K562 (cell line): ENCODE measurements around the gene PLA2G4A.

Experiments
- CEBPB ChIP-seq: fragments of 450-650 bp; IDR thresholded peaks from 2 replicates; pipeline ENCODE4 v1.6.1; 2016; ENCODE audit warnings: missing genetic modification characterization, missing compliant biosample characterization
- CHD1 ChIP-seq: fragments of 200-600 bp; sonication (generic); IDR thresholded peaks from one replicate; pipeline ENCODE4 v1.6.1; 2012; ENCODE audit warnings: mild to moderate bottlenecking, moderate library complexity, low read length, inconsistent platforms
- CHD4 ChIP-seq: fragments of 200-600 bp; sonication (generic); IDR thresholded peaks from 3 replicates; pipeline ENCODE4 v1.6.1; 2012; ENCODE audit warnings: low read depth, mild to moderate bottlenecking, mixed read lengths, low read length, inconsistent platforms; ENCODE audit not compliant: insufficient read depth, insufficient replicate concordance, poor library complexity, severe bottlenecking
- CREM ChIP-seq: IDR thresholded peaks from 2 replicates; pipeline ENCODE4 v1.6.1; 2014; ENCODE audit warnings: antibody characterized with exemption, low read depth
- GABPB1 ChIP-seq: sonication (generic); formaldehyde crosslinking; IDR thresholded peaks from 2 replicates; pipeline ENCODE4 v1.8.0; 2022; ENCODE audit warnings: mild to moderate bottlenecking, missing genetic modification reagents
- POLR2AphosphoS5 ChIP-seq: IDR thresholded peaks from 2 replicates; pipeline ENCODE4 v1.6.1; 2011; ENCODE audit warnings: mild to moderate bottlenecking, low read depth, low read length, moderate library complexity; ENCODE audit not compliant: control insufficient read depth, insufficient read depth
- SREBF2 ChIP-seq: sonication (generic); formaldehyde crosslinking; IDR thresholded peaks from 2 replicates; pipeline ENCODE4 v1.4.0; 2020; ENCODE audit warnings: mild to moderate bottlenecking, missing genetic modification reagents
- TEAD2 ChIP-seq: fragments of 450-650 bp; IDR thresholded peaks from 2 replicates; pipeline ENCODE4 v1.6.1; 2016; ENCODE audit warnings: missing genetic modification characterization, control low read depth, missing compliant biosample characterization
- ZNF3 ChIP-seq: fragments of 250-450 bp; sonication (Bioruptor Pico); IDR thresholded peaks from 2 replicates; pipeline ENCODE4 v1.5.0; 2021; ENCODE audit warnings: mild to moderate bottlenecking, moderate library complexity
- TF ChIP-seq, protein P1 (sequence below): fragments of 150-350 bp; IDR thresholded peaks from 2 replicates; pipeline ENCODE4 v1.6.1; 2014; ENCODE audit warnings: low read depth, mild to moderate bottlenecking, low read length, borderline replicate concordance
- TF ChIP-seq, protein P2 (sequence below): fragments of 250-450 bp; sonication (Bioruptor Pico); IDR thresholded peaks from 2 replicates; pipeline ENCODE4 v1.8.0; 2022; ENCODE audit warnings: inconsistent platforms, mild to moderate bottlenecking, moderate library complexity, borderline replicate concordance
- TF ChIP-seq, protein P3 (sequence below), 3 experiments: IDR thresholded peaks in 2 of 3; conservative IDR thresholded peaks in 1 of 3; 2 replicates each; pipeline ENCODE4 v1.5.1; 2011 to 2012; ENCODE audit warnings: low read length in 3 of 3, mild to moderate bottlenecking in 3 of 3, control low read depth in 2 of 3, improper control_type of control experiment in 1 of 3, inconsistent platforms in 1 of 3, low read depth in 1 of 3, mixed read lengths in 1 of 3, moderate library complexity in 1 of 3; ENCODE audit not compliant: insufficient read depth in 2 of 3

DNA sequence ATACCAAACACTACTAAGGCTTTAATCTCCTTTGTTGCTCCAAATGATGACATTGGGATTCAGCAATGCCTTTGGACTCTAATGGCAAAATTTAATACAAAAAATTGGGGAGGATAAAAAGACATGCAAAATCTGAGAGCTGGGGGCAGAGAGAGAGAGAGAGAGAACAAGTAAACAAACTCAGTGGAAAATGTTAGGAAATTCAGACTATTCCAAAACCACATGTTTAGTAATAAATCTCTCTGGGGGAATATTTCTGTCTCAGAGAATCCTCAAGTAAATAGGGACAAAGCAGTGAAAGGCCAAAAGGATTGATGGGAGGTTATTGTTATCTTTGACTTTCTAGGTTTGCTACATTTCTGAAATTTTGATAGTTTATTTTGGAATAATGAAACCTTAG is 65.7 kb downstream of the PLA2G4A start:
- TF ChIP-seq TEAD2 (tag) (no peak), CHD1 (no peak), CEBPB (no peak), CHD4 (no peak), SREBF2 (CRISPR knock-in tag) (no peak), ZNF3 (no peak), POLR2AphosphoS5 (no peak), GABPB1 (no peak), CREM (no peak)
- TF ChIP-seq, protein P1, sequence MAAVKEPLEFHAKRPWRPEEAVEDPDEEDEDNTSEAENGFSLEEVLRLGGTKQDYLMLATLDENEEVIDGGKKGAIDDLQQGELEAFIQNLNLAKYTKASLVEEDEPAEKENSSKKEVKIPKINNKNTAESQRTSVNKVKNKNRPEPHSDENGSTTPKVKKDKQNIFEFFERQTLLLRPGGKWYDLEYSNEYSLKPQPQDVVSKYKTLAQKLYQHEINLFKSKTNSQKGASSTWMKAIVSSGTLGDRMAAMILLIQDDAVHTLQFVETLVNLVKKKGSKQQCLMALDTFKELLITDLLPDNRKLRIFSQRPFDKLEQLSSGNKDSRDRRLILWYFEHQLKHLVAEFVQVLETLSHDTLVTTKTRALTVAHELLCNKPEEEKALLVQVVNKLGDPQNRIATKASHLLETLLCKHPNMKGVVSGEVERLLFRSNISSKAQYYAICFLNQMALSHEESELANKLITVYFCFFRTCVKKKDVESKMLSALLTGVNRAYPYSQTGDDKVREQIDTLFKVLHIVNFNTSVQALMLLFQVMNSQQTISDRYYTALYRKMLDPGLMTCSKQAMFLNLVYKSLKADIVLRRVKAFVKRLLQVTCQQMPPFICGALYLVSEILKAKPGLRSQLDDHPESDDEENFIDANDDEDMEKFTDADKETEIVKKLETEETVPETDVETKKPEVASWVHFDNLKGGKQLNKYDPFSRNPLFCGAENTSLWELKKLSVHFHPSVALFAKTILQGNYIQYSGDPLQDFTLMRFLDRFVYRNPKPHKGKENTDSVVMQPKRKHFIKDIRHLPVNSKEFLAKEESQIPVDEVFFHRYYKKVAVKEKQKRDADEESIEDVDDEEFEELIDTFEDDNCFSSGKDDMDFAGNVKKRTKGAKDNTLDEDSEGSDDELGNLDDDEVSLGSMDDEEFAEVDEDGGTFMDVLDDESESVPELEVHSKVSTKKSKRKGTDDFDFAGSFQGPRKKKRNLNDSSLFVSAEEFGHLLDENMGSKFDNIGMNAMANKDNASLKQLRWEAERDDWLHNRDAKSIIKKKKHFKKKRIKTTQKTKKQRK = no peak
- TF ChIP-seq, protein P2, sequence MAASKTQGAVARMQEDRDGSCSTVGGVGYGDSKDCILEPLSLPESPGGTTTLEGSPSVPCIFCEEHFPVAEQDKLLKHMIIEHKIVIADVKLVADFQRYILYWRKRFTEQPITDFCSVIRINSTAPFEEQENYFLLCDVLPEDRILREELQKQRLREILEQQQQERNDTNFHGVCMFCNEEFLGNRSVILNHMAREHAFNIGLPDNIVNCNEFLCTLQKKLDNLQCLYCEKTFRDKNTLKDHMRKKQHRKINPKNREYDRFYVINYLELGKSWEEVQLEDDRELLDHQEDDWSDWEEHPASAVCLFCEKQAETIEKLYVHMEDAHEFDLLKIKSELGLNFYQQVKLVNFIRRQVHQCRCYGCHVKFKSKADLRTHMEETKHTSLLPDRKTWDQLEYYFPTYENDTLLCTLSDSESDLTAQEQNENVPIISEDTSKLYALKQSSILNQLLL (CRISPR knock-in tag) = no peak
- TF ChIP-seq, protein P3, sequence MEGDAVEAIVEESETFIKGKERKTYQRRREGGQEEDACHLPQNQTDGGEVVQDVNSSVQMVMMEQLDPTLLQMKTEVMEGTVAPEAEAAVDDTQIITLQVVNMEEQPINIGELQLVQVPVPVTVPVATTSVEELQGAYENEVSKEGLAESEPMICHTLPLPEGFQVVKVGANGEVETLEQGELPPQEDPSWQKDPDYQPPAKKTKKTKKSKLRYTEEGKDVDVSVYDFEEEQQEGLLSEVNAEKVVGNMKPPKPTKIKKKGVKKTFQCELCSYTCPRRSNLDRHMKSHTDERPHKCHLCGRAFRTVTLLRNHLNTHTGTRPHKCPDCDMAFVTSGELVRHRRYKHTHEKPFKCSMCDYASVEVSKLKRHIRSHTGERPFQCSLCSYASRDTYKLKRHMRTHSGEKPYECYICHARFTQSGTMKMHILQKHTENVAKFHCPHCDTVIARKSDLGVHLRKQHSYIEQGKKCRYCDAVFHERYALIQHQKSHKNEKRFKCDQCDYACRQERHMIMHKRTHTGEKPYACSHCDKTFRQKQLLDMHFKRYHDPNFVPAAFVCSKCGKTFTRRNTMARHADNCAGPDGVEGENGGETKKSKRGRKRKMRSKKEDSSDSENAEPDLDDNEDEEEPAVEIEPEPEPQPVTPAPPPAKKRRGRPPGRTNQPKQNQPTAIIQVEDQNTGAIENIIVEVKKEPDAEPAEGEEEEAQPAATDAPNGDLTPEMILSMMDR (IDR thresholded peaks at IDR 0.05 in 2 of 3, conservative IDR thresholded peaks at IDR 0.05 in 1 of 3; ENCODE audit: insufficient read depth in 2 of 3, low read depth in 1 of 3, low read length in 3 of 3) = no peak
